Vagina (tissue), 2 donors: ENCODE results near the gene SUSD6.

ENCODE experiments used
- POLR2AphosphoS5 ChIP-seq, 2 donors: sonication (generic); formaldehyde crosslinking; IDR thresholded peaks; one replicate each; pipeline ENCODE4 v1.9.0; 2017; ENCODE audit warnings: antibody characterized with exemption in 2 of 2, mild to moderate bottlenecking in 2 of 2, low read depth in 1 of 2; ENCODE audit not compliant: insufficient read depth in 1 of 2
- TF ChIP-seq, protein P1 (sequence below), 3 experiments: fragments of 450-650 bp in 2 of 3; fragments of 200-600 bp in 1 of 3; sonication (generic) in 1 of 3; IDR thresholded peaks; one replicate each; pipeline ENCODE4 v1.5.1; 2017 to 2019; ENCODE audit warnings: antibody characterized with exemption in 3 of 3, mild to moderate bottlenecking in 2 of 3, moderate library complexity in 2 of 3

DNA sequence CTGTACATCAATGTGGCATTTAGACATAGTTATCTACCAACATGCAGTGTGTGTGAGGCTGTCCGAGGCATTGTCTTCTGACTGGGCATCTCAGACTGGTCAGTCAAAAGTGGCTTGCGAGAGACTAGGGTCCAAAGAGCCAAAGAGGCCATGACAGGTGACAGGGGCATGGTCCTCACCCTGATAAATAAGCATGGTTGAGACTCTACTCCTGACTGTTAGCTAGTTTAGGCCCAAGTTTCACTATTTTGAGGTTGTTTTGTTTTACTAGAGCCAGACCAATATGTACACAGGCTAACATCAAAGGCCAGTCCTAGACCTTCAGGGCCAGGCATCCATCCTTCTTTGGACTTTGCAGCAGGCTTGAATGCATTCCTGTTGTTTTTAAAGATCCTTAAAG is 78.6 kb downstream of the SUSD6 start:
- TF ChIP-seq, protein P1, sequence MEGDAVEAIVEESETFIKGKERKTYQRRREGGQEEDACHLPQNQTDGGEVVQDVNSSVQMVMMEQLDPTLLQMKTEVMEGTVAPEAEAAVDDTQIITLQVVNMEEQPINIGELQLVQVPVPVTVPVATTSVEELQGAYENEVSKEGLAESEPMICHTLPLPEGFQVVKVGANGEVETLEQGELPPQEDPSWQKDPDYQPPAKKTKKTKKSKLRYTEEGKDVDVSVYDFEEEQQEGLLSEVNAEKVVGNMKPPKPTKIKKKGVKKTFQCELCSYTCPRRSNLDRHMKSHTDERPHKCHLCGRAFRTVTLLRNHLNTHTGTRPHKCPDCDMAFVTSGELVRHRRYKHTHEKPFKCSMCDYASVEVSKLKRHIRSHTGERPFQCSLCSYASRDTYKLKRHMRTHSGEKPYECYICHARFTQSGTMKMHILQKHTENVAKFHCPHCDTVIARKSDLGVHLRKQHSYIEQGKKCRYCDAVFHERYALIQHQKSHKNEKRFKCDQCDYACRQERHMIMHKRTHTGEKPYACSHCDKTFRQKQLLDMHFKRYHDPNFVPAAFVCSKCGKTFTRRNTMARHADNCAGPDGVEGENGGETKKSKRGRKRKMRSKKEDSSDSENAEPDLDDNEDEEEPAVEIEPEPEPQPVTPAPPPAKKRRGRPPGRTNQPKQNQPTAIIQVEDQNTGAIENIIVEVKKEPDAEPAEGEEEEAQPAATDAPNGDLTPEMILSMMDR (IDR thresholded peaks at IDR 0.05), result no peak
- no peak for TF ChIP-seq POLR2AphosphoS5 (IDR thresholded peaks at IDR 0.05; ENCODE audit: insufficient read depth in 1 of 2, low read depth in 1 of 2)
